Measurements from ENCODE around the gene POLR2A. TPM values are rescaled to one million over a fixed set of nuclear protein-coding genes. Genes with fewer than 3 reads are reported as not detected.

The POLR2A gene
- total and polyA plus RNA-seq, 2 of the 4 experiments (the other 2 are of a cell fraction) = 54.0 to 56.6 TPM

DNA sequence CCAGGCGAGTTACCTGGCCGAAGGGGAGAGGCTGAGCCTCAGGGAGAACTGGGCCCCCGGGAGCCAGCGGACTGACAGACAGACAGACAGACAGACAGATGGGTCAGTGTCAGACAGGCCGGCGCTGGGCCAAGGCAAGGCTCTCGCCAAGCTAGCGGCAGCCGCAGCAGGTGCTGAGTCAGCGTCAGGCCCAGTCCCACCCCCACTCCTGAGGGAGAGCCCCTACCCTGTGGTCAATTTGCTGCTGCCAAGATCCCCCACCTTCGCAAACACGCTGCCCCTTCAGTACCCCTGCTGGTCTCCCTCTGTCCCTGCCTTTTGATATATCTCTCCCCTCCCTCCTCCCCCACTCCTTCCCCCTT lies 43.4 kb upstream of the POLR2A start:
- no peaks in the 10 kb centered on the region for H3K36me3 ChIP-seq (ENCODE audit: control insufficient read depth, insufficient read depth, low read length)
- intact Hi-C loops (cut with micrococcal nuclease) = no loop called here
- peak overlapping the region; percentile 67 to 94; a peak in 2 of 4 replicates for H4K8ac ChIP-seq (ENCODE audit: low read depth in 2 of 2, low read length in 2 of 2)
- no peak overlapping the region for H2BK120ac ChIP-seq (ENCODE audit: low read depth, low read length)
- no peak overlapping the region for H3K56ac ChIP-seq (ENCODE audit: extremely low read depth, insufficient read depth, low read length)
- CTCF ChIA-PET = no interaction called here
- H3K23ac ChIP-seq (ENCODE audit: low read depth, low read length) = no peak overlapping the region
- in situ Hi-C loops (cut with MboI; ENCODE audit: low sequenced_read_pairs) = no loop called here
- POLR2A ChIA-PET (ENCODE audit: unreplicated experiment) = interaction anchor here (0.6 kb wide), 3 partner anchors 28 to 934 kb away, joined by 3 to 8 read pairs (median 7); no protein-coding TSS in a partner anchor
- peaks cover 3% of the 10 kb centered on the region; the same call in 1 of the 2 replicates for H4K20me1 ChIP-seq (ENCODE audit: insufficient read depth, low read length)
- TF ChIP-seq NFE2L2 (IDR thresholded peaks at IDR 0.05; ENCODE audit: low read depth, low read length) = peak; percentile 7; the same call in 1 of the 2 replicates
- peak; percentile 88 for TF ChIP-seq MAFK (IDR thresholded peaks at IDR 0.05; ENCODE audit: low read depth, low read length)
- TF ChIP-seq, protein P1, sequence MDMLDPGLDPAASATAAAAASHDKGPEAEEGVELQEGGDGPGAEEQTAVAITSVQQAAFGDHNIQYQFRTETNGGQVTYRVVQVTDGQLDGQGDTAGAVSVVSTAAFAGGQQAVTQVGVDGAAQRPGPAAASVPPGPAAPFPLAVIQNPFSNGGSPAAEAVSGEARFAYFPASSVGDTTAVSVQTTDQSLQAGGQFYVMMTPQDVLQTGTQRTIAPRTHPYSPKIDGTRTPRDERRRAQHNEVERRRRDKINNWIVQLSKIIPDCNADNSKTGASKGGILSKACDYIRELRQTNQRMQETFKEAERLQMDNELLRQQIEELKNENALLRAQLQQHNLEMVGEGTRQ (IDR thresholded peaks at IDR 0.05; ENCODE audit: low read depth, low read length) = no peak
- DNase-seq (no peak), ATAC-seq (ENCODE audit: low read depth) (no peak)
- H3K9me3 ChIP-seq (ENCODE audit: control insufficient read depth, insufficient read depth, low read length) = no peaks in the 10 kb centered on the region
- H3K4me1 ChIP-seq (ENCODE audit: control insufficient read depth, insufficient read depth, low read length) = peaks cover 22% of the 10 kb centered on the region
- H2AFZ ChIP-seq (replicated peaks; ENCODE audit: low read length, poor library complexity) = peak overlapping the region; percentile 84
- H2BK5ac ChIP-seq (ENCODE audit: low read depth, low read length, poor library complexity, severe bottlenecking) = no peak overlapping the region
- peak overlapping the region; percentile 97; the same call in 1 of the 2 replicates for H4K5ac ChIP-seq (ENCODE audit: low read depth, low read length)
- H2BK20ac ChIP-seq (ENCODE audit: low read depth, low read length) = no peak overlapping the region
- H3K4me3 ChIP-seq (ENCODE audit: insufficient read depth, low read depth, low read length) = no peak overlapping the region
- H3K4ac ChIP-seq (ENCODE audit: low read depth, low read length) = peak overlapping the region; percentile 51; the same call in 1 of the 2 replicates
- 5% methylated on average over 3 of the region's 12 CpGs; no CpG with 5 or more reads in 1 of the 2 experiments for WGBS, 2 experiments (ENCODE audit: extremely low coverage in 2 of 2, insufficient read length in 1 of 2)
- H3K14ac ChIP-seq (replicated peaks; ENCODE audit: low read depth, low read length) = no peak overlapping the region
- H3K4me2 ChIP-seq (ENCODE audit: low read depth, low read length) = peak overlapping the region; percentile 80; the same call in 1 of the 2 replicates
- peak overlapping the region; percentile 68; the same call in 1 of the 2 replicates for H2AK5ac ChIP-seq (ENCODE audit: low read depth, low read length)
- peaks cover 0 to 2% of the 10 kb centered on the region in 2 experiments; a peak in 1 of 4 replicates for H3K79me1 ChIP-seq (ENCODE audit: low read depth in 1 of 2, low read length in 2 of 2)
- H2AK9ac ChIP-seq (replicated peaks; ENCODE audit: low read depth, low read length, poor library complexity) = peak overlapping the region; percentile 93
- H2BK15ac ChIP-seq (ENCODE audit: low read depth, low read length) = 0 out of 3 replicates have a peak overlapping the region, but pooled peaks have one; percentile 23
- H3K9ac ChIP-seq (ENCODE audit: low read depth, low read length) = peak overlapping the region; percentile 67; the same call in 1 of the 2 replicates
- H4K91ac ChIP-seq (ENCODE audit: insufficient read depth, low read depth, low read length) = peak overlapping the region; percentile 74; the same call in 1 of the 2 replicates
- dilution Hi-C loops (cut with HindIII; ENCODE audit: low sequenced_read_pairs, unreplicated experiment) = no loop called here
- H3K18ac ChIP-seq (ENCODE audit: low read depth, low read length) = no peak overlapping the region
- no TSS peak for BruUV-seq (replicated peaks)
- H3K27me3 ChIP-seq (ENCODE audit: control insufficient read depth, insufficient read depth, low read length) = peaks cover 36% of the 10 kb centered on the region
- no peak overlapping the region for H3K27ac ChIP-seq (ENCODE audit: insufficient read depth, low read length)
- H3K9me1 ChIP-seq (ENCODE audit: insufficient read depth, low read length) = 0 out of 2 replicates have a peak, but pooled peaks cover 8% of the 10 kb centered on the region
